HG02763 (cell line): Measurements from ENCODE around the gene TRABD.
A peak's percentile ranks its signal among the peaks of the same experiment; 100 is the strongest.
"Not testable (repeated sequence)": the region's sequence is repeated elsewhere in the genome, so short reads cannot be mapped to it uniquely, and the experiment has no call there.

ENCODE experiments used
- ATAC-seq: cut with Tn5 transposase; IDR thresholded peaks from one replicate; pipeline ENCODE4 v1.9.1; 2021; ENCODE audit warnings: mild to moderate bottlenecking, moderate library complexity; ENCODE audit not compliant: unreplicated experiment

The TRABD gene

DNA sequence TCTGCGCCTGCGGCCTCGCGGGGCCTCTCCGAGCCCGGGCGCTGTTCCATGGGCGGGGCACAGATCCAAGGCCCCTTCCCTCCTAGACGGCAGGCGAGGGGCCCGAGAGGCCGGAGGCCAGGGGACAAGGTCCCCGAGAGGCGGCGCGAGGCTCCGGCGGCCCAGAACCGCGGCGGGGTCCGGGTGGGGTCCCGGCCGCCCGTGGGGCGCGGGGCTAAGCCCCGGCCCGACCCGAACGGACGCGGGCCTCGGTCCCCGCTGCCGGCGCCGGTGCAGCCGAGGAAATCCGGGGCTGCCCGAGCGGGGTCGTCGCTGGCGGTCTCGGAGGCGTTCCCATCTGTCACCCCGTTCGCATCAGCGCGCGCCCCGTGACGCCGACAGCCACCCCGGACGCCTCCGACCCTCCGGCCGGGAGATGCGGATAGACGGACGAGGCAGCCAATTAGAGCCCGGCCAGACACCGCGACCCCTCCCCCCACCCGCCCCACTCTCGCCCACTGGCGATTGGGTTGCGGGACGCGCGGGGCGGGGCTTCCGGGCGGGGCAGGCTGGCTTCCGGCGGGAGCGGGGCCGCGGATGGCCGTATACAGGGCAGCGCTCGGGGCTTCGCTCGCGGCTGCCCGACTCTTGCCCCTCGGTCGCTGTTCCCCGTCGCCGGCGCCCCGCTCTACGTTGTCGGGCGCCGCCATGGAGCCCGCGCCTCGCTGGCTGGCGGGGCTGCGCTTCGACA is 14.9 kb downstream of the TRABD start, which contains the start of gene SELENOO:
Gene SELENOO (plus strand): TSS at position 551 of the 730 bp plus-strand sequence. CDS start 26 bp downstream, at position 577.
- ATAC-seq: peak; percentile 63

GRCh38 chr22:50201191-50202129 is 15.7 kb downstream of the TRABD start:
- ATAC-seq: peak; percentile 27

GRCh38 chr22:50202130-50202666 is 16.5 kb downstream of the TRABD start:
- no peak for ATAC-seq

DNA sequence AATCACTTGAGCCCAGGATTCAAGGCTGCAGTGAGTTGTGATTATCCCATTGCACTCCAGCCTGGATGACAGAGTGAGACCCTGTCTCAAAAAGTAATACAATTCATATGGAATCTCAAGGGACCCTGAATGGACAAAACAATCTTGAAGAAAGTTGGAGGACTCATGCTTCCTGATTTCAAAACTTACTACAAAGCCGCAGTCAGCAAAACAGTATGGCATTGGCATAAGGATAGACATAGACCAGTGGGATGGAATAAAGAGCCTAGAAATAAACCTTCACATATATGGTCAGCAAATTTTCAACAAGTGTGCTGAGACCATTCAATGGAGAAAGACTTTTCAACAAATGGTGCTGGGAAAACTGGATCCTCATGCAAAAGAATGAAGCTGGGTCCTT is 17.6 kb downstream of the TRABD start:
- no peak for ATAC-seq

DNA sequence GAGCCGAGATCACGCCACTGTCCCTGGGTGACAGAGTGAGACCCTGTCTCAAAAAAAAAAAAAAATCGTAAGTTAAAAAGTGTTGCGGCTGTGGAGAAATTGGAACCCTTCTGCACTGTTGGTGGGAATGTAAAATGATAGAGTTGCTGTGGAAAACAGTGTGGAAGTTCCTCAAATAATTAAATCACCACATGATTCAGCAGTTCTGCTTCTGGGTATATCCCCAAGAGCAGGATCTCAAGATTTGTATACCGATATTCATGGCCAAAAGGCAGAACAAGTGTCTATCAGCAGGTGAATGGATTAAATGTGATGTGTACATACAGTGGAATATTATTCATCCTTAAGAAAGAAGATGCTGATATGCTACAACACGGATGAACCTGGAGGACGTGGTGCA is 18.9 kb downstream of the TRABD start:
- ATAC-seq: no peak

DNA sequence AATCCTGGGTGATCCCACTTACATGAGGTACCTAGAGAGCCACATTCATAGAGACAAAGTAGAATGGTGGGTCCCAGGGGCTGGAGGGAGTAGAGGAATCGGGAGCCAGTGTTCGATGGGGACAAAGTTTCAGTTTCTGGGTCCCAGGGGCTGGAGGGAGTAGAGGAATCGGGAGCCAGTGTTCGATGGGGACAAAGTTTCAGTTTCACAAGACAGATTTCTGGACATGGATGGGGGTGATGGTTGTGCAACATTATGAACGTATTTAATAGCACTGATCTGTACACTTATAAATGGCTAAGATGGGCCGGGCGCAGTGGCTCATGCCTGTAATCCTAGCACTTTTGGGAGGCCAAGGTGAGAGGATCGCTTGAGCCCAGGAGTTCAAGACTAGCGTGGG is 19.3 kb downstream of the TRABD start:
- not testable (repeated sequence) for ATAC-seq

DNA sequence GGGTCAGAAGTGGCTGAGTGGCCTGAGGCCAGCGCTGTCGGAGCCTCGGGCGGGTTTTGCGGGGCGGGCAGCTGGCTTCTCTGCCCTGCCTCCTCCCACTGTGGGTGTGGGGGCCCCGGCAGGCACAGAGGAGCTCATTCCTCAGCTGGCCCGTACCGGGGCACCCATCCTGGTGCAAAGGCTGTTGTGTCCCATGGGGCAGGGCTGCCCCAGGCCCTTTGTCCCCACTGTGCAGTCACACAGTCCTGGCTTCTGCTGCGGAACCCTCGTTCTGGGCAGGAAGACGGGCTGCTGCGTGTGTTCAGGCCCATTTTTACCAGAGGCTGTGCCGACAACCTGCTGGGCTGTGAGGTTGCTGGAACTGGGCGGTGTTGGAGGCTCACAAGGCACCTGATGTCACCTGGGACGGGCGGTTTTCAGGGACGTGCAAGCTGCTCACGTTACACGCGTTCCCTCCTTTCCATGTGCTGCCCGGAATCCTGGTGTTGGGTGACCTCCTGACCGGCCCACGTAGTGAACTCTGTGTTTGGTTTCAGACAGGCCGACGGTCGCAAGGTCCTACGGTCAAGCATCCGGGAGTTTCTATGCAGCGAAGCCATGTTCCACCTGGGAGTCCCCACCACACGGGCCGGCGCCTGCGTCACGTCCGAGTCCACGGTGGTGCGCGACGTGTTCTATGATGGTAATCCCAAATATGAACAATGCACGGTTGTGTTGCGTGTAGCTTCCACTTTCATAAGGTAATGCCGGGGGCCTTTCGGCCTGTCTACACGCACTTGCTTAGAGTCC is 20.3 kb downstream of the TRABD start:
- ATAC-seq: no peak

- ATAC-seq: no peak
Measured at GRCh38 chr22:50206599-50206998, 20.9 kb downstream of the TRABD start.

GRCh38 chr22:50207383-50208140 is 21.8 kb downstream of the TRABD start:
- no peak for ATAC-seq

DNA sequence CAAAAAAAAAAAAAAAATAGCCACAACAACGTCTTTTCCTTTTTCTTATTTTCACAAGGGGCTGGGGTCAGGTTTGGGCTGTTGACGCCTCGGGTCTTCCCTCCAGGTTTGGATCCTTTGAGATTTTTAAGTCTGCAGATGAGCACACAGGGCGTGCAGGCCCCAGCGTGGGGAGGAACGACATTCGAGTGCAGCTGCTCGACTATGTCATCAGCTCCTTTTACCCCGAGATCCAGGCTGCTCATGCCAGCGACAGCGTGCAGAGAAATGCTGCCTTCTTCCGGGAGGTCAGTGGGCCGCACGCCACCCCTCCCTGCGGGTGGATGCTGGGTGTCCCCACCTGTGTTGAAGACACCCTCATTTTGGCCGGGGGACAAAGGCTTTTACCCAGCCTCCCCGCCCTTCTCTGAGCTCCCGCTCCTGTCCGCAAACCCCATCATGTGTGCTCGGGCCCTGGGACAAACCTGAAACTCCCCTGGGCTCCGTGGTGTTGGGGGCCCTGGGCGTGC is 22.8 kb downstream of the TRABD start:
- no peak for ATAC-seq

DNA sequence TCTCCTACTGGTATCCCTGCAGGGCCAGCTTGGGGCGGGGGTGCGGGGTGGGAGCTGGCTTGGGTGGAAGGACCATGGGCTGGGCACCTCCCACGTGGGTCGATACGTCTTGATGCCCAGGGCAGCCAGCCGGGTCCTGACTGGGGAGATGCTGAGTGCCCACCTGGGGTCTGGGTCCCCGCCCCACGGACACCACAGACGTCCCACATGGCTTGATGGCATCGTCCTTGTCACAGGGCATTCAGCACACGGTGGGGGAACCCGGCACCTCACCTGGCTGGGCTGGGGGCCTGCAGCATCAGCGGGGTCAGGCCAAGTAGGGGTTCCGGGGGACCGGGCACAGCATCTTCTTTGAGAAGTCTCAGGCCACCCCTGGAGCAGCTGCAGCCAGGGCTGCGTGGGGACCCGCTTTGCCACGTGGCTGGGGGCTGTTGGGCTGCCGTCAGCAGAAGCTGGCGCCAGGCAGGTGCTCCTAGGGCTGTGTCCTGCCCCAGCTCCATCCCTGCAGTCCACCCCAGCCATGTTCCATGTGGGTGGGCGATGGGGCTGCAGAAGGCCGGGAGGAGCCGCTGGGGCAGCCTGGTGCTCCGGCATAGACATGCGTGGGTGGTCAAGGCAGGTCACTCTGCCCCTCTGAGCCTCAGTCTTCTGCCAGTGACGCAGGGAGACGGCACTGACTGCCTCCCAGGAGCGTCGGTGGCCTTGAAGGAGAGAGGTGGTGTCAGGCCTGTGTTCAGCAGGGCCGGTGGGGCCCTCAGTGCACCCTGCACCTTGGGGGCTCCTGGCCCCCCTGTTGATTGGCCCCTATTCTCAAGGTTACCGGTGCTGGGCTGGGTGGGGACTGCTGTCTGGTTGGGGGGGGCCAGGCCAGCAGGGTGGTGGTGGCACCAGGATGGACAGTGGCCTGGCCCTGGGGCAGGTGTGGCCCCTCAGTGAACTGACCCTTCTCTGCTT is 23.5 kb downstream of the TRABD start:
- no peak for ATAC-seq

DNA sequence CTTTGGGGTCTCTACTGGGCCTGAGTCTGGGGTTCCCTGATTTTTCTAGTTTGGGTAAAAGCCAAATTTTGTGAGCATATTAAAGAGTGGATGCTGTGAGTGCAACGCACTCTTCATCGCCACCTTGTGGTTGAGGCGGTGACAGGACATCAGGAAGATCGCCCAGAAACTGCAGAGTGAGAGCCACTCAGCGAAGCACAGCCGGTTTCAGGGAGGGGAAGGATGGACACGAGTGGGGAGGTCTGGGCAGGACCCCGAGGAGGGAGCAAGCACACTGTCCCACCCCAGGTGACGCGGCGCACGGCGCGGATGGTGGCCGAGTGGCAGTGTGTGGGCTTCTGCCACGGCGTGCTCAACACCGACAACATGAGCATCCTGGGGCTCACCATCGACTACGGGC is 24.2 kb downstream of the TRABD start:
- no peak for ATAC-seq

DNA sequence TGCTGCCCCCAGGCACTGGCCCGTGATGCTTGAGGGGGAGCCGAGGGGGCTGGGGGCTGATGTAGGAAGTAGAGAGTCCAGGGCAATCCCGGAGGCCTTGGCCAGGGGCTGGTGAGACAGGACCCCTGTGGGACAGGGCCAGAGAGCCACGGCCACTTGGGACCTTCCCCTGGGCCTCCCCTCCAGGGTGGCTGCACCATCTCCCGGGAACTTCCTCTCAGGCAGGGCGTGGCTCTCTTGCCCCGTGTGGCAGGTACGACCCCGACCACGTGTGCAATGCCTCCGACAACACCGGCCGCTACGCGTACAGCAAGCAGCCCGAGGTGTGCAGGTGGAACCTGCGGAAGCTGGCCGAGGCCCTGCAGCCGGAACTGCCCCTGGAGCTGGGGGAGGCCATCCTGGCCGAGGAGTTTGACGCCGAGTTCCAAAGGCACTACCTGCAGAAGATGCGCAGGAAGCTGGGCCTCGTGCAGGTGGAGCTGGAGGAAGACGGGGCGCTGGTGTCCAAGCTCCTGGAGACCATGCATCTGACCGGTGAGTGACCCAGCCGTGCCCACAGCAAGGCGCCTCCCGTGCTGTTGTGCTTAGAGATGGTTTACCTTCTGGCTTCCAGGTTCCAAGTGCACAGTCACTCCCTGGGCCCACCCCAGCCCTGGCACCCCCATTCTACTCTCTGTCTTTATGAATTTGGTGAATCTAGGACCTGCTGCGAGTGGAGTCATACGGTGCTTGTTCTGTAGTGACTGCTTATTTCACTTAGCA is 24.8 kb downstream of the TRABD start:
- no peak for ATAC-seq

- ATAC-seq: no peak
Measured at GRCh38 chr22:50211147-50211546, 25.4 kb downstream of the TRABD start.

- no peak for ATAC-seq
Measured at GRCh38 chr22:50213263-50213662, 27.6 kb downstream of the TRABD start.

- no peak for ATAC-seq
Measured at GRCh38 chr22:50215297-50216054, 29.8 kb downstream of the TRABD start.

GRCh38 chr22:50216055-50216683 is 30.5 kb downstream of the TRABD start:
- no peak for ATAC-seq
